OCI-LY1 (cell line): ENCODE results near the gene FMOD.
A peak's percentile ranks its signal among the peaks of the same experiment; 100 is the strongest.

Experiments
- H2AFZ ChIP-seq: fragments of 200-600 bp; sonication (generic), shearing (Covaris generic); 2 replicates; pipeline ENCODE4 v1.6.0; 2014; ENCODE audit warnings: antibody characterized with exemption, mild to moderate bottlenecking, low read length
- H3F3A ChIP-seq: fragments of 200-600 bp; sonication (generic), shearing (Covaris generic); 2 replicates; pipeline ENCODE4 v1.6.0; 2014; ENCODE audit warnings: mild to moderate bottlenecking, antibody characterized with exemption, low read length, moderate library complexity; ENCODE audit not compliant: insufficient read depth
- H3K27ac ChIP-seq: fragments of 200-600 bp; sonication (generic); 2 replicates; pipeline ENCODE4 v1.5.1; 2014; ENCODE audit warnings: low read length, mixed run types, mild to moderate bottlenecking, low read depth; ENCODE audit not compliant: poor library complexity, severe bottlenecking
- H3K27me3 ChIP-seq: fragments of 200-600 bp; sonication (generic); 2 replicates; pipeline ENCODE4 v1.6.0; 2014; ENCODE audit warnings: antibody characterized with exemption, mild to moderate bottlenecking, low read length, moderate library complexity; ENCODE audit not compliant: insufficient read depth
- H3K36me3 ChIP-seq: fragments of 200-600 bp; sonication (generic); 2 replicates; pipeline ENCODE4 v1.6.1; 2014; ENCODE audit warnings: mild to moderate bottlenecking, antibody characterized with exemption, low read length, moderate library complexity, mixed read lengths; ENCODE audit not compliant: insufficient read depth
- H3K4me1 ChIP-seq: fragments of 200-600 bp; sonication (generic); 2 replicates; pipeline ENCODE4 v1.5.1; 2014; ENCODE audit warnings: mild to moderate bottlenecking, low read length, moderate library complexity; ENCODE audit not compliant: insufficient read depth, severe bottlenecking
- H3K4me2 ChIP-seq: fragments of 200-600 bp; sonication (generic), shearing (Covaris generic); 2 replicates; pipeline ENCODE4 v1.6.1; 2014; ENCODE audit warnings: low read length
- H3K4me3 ChIP-seq: fragments of 200-600 bp; sonication (generic); 2 replicates; pipeline ENCODE4 v1.5.1; 2014; ENCODE audit warnings: low read length, low read depth, mild to moderate bottlenecking, mixed read lengths; ENCODE audit not compliant: poor library complexity, severe bottlenecking
- H3K79me2 ChIP-seq: fragments of 200-600 bp; shearing (Covaris generic); 2 replicates; pipeline ENCODE4 v1.6.1; 2016; ENCODE audit warnings: mixed run types, low read length, mixed read lengths; ENCODE audit not compliant: insufficient read depth
- H3K9ac ChIP-seq: fragments of 200-600 bp; sonication (generic), shearing (Covaris generic); 2 replicates; pipeline ENCODE4 v1.6.1; 2014; ENCODE audit warnings: mild to moderate bottlenecking, low read length, mixed read lengths
- H3K9me2 ChIP-seq: fragments of 200-600 bp; sonication (generic), shearing (Covaris generic); 2 replicates; pipeline ENCODE4 v1.6.1; 2014; ENCODE audit warnings: low read depth, mild to moderate bottlenecking, low read length, mixed read lengths
- H3K9me3 ChIP-seq: fragments of 200-600 bp; shearing (Covaris generic); 2 replicates; pipeline ENCODE4 v1.6.1; 2014; ENCODE audit warnings: low read length, mixed read lengths
- H4K20me1 ChIP-seq: fragments of 200-600 bp; sonication (generic), shearing (Covaris generic); 2 replicates; pipeline ENCODE4 v1.6.0; 2016; ENCODE audit warnings: mild to moderate bottlenecking, low read length; ENCODE audit not compliant: insufficient read depth
- CTCF ChIP-seq: fragments of 200-600 bp; sonication (generic), shearing (Covaris generic); IDR thresholded peaks from 2 replicates; pipeline ENCODE4 v1.5.1; 2017; ENCODE audit warnings: mild to moderate bottlenecking, antibody characterized with exemption, low read length, moderate library complexity, mixed read lengths
- EZH2 ChIP-seq: fragments of 200-600 bp; sonication (generic), shearing (Covaris generic); IDR thresholded peaks from 2 replicates; pipeline ENCODE4 v1.8.0; 2017; ENCODE audit warnings: borderline replicate concordance, mixed run types, mild to moderate bottlenecking, antibody characterized with exemption, low read length, moderate library complexity, mixed read lengths

FMOD gene

GRCh38 chr1:203342192-203342940, 8.6 kb downstream of the FMOD start:
- H3K9me3 ChIP-seq = no peaks in the 10 kb centered on the region
- peak; percentile 85 for TF ChIP-seq CTCF
- no peak for TF ChIP-seq EZH2
- no peaks in the 10 kb centered on the region for H3K9me2 ChIP-seq
- H3K4me2 ChIP-seq = peak overlapping the region; percentile 7; the same call in 1 of the 2 replicates
- no peak overlapping the region for H3K4me3 ChIP-seq
- H3K4me1 ChIP-seq = peaks cover 71% of the 10 kb centered on the region
- H3K9ac ChIP-seq = no peak overlapping the region
- no peaks in the 10 kb centered on the region for H3K79me2 ChIP-seq
- H3K27ac ChIP-seq = no peak overlapping the region
- no peaks in the 10 kb centered on the region for H3K27me3 ChIP-seq
- no peaks in the 10 kb centered on the region for H3K36me3 ChIP-seq
- no peaks in the 10 kb centered on the region for H4K20me1 ChIP-seq
- no peaks in the 10 kb centered on the region for H3F3A ChIP-seq
- no peak overlapping the region for H2AFZ ChIP-seq

GRCh38 chr1:203340112-203340790, 10.7 kb downstream of the FMOD start:
- TF ChIP-seq CTCF (peak; percentile 97), EZH2 (no peak)

GRCh38 chr1:203338335-203339036, 12.4 kb downstream of the FMOD start:
- Histone ChIP-seq H3K9ac (peak overlapping the region; percentile 50; the same call in 1 of the 2 replicates), H3K27ac (peak overlapping the region; percentile 68), H3K4me2 (peak overlapping the region; percentile 10; the same call in 1 of the 2 replicates)

More at GRCh38 chr1:203340112-203340790, 10.7 kb downstream of the FMOD start:
- no peaks in the 10 kb centered on the region for H3F3A ChIP-seq
- H3K36me3 ChIP-seq = no peaks in the 10 kb centered on the region
- H3K9ac ChIP-seq = peak overlapping the region; percentile 21; the same call in 1 of the 2 replicates
- peak overlapping the region; percentile 68 for H3K27ac ChIP-seq
- no peaks in the 10 kb centered on the region for H3K79me2 ChIP-seq
- H3K4me2 ChIP-seq = no peak overlapping the region
- peaks cover 75% of the 10 kb centered on the region for H3K4me1 ChIP-seq
- no peaks in the 10 kb centered on the region for H4K20me1 ChIP-seq
- no peaks in the 10 kb centered on the region for H3K9me2 ChIP-seq
- H2AFZ ChIP-seq = no peak overlapping the region
- H3K9me3 ChIP-seq = no peaks in the 10 kb centered on the region
- H3K4me3 ChIP-seq = no peak overlapping the region
- no peaks in the 10 kb centered on the region for H3K27me3 ChIP-seq

More at GRCh38 chr1:203338335-203339036, 12.4 kb downstream of the FMOD start:
- Histone ChIP-seq H2AFZ (no peak overlapping the region), H3K4me1 (peaks cover 71% of the 10 kb centered on the region), H4K20me1 (no peaks in the 10 kb centered on the region), H3K9me2 (no peaks in the 10 kb centered on the region), H3K79me2 (no peaks in the 10 kb centered on the region), H3K36me3 (no peaks in the 10 kb centered on the region), H3F3A (no peaks in the 10 kb centered on the region), H3K4me3 (no peak overlapping the region), H3K27me3 (no peaks in the 10 kb centered on the region), H3K9me3 (no peaks in the 10 kb centered on the region)
- TF ChIP-seq EZH2 = no peak
- TF ChIP-seq CTCF = peak; percentile 78
